Endothelial cell of umbilical vein (primary cell): ENCODE data around the gene MCF2. TPM values are rescaled to one million over a fixed set of nuclear protein-coding genes. Genes with fewer than 3 reads are reported as not detected.

Experiments
- BruUV-seq: library from RNA; stranded (reverse); fragments of 400-500 nt; replicated peaks from 2 replicates; lab custom pipeline; 2021; lab: Mats Ljungman, UMichigan
- CTCF ChIA-PET: fragments of 300-600, 350-600 bp; sonication (Branson Sonifier 250); formaldehyde crosslinking; loops from one replicate; lab custom pipeline; 2021; ENCODE audit warnings: antibody characterized with exemption, inconsistent platforms; lab: Charles Lee
- POLR2A ChIA-PET: fragments of 300-600, 350-600 bp; sonication (Branson Sonifier 250); formaldehyde crosslinking; loops from one replicate; lab custom pipeline; 2021; ENCODE audit warnings: antibody characterized with exemption, inconsistent platforms; lab: Charles Lee
- DNase-seq: peaks from one replicate; pipeline ENCODE4 v3.0.0-alpha.2; 2011; ENCODE audit warnings: low read depth, low spot score
- FAIRE-seq: peaks from 2 replicates; lab custom pipeline; 2011; peaks lifted over from hg19 to GRCh38; lab: Jason Lieb, UNC
- H2AFZ ChIP-seq: 2 replicates; pipeline ENCODE4 v1.6.0; 2012; ENCODE audit warnings: low read depth, low read length, control low read depth, inconsistent platforms
- H3K27ac ChIP-seq: 2 replicates; pipeline ENCODE4 v1.5.1; 2011; ENCODE audit warnings: low read depth, mild to moderate bottlenecking, control low read depth, low read length, moderate library complexity; ENCODE audit not compliant: insufficient read depth
- H3K27me3 ChIP-seq, 2 experiments: 2 replicates each; pipeline versions ENCODE4 v1.6.0 to v1.6.1; 2011; ENCODE audit warnings: low read length in 2 of 2, mixed read lengths in 1 of 2; ENCODE audit not compliant: control insufficient read depth in 2 of 2, insufficient read depth in 2 of 2
- H3K36me3 ChIP-seq, 2 experiments: 2 replicates in 1 of 2; 3 replicates in 1 of 2; pipeline ENCODE4 v1.5.1; 2011; ENCODE audit warnings: low read length in 2 of 2, mild to moderate bottlenecking in 1 of 2, moderate library complexity in 1 of 2; ENCODE audit not compliant: control insufficient read depth in 2 of 2, insufficient read depth in 2 of 2; ENCODE audit errors: extremely low read depth in 1 of 2
- H3K4me1 ChIP-seq: 3 replicates; pipeline ENCODE4 v1.5.1; 2011; ENCODE audit warnings: mild to moderate bottlenecking, low read length; ENCODE audit not compliant: control insufficient read depth, insufficient read depth; ENCODE audit errors: extremely low read depth
- H3K4me2 ChIP-seq: 2 replicates; pipeline ENCODE4 v1.6.1; 2011; ENCODE audit warnings: low read length, control low read depth, mixed read lengths; ENCODE audit not compliant: insufficient read depth
- H3K4me3 ChIP-seq, 3 experiments: fragments of 200-600 bp in 1 of 3; sonication (generic), shearing (Covaris generic) in 1 of 3; replicated peaks in 1 of 3; 2 replicates each; pipeline ENCODE4 v1.5.1; 2011 to 2016; ENCODE audit warnings: control low read depth in 3 of 3, low read length in 3 of 3, mild to moderate bottlenecking in 2 of 3, inconsistent platforms in 1 of 3, low read depth in 1 of 3, moderate library complexity in 1 of 3; ENCODE audit not compliant: insufficient read depth in 1 of 3
- H3K79me2 ChIP-seq: 2 replicates; pipeline ENCODE4 v1.6.0; 2012; ENCODE audit warnings: low read length, inconsistent platforms; ENCODE audit not compliant: control insufficient read depth, insufficient read depth
- H3K9ac ChIP-seq: replicated peaks from 2 replicates; pipeline ENCODE3; 2011; ENCODE audit warnings: low read length, control low read depth; ENCODE audit not compliant: insufficient read depth; ENCODE audit errors: extremely low read depth
- H3K9me1 ChIP-seq: replicated peaks from 3 replicates; pipeline ENCODE4 v1.6.0; 2011; ENCODE audit warnings: mild to moderate bottlenecking, low read length; ENCODE audit not compliant: control insufficient read depth, insufficient read depth; ENCODE audit errors: extremely low read depth
- H3K9me3 ChIP-seq: replicated peaks from 2 replicates; pipeline ENCODE4 v1.5.1; 2012; ENCODE audit warnings: low read length, inconsistent platforms; ENCODE audit not compliant: control insufficient read depth, insufficient read depth
- H4K20me1 ChIP-seq: replicated peaks from 2 replicates; pipeline ENCODE3; 2011; ENCODE audit warnings: mild to moderate bottlenecking, low read length; ENCODE audit not compliant: control insufficient read depth, insufficient read depth; ENCODE audit errors: extremely low read depth
- EZH2 ChIP-seq: IDR thresholded peaks from 2 replicates; pipeline ENCODE4 v1.6.1; 2012; ENCODE audit warnings: borderline replicate concordance, low read depth, mild to moderate bottlenecking, moderate library complexity, low read length, inconsistent platforms; ENCODE audit not compliant: severe bottlenecking
- FOS ChIP-seq: IDR thresholded peaks from 2 replicates; pipeline ENCODE4 v1.6.1; 2011; ENCODE audit warnings: mild to moderate bottlenecking, low read length, moderate library complexity, borderline replicate concordance; ENCODE audit not compliant: insufficient read depth
- GATA2 ChIP-seq: IDR thresholded peaks from 2 replicates; pipeline ENCODE4 v1.7.0; 2011; ENCODE audit warnings: low read depth, mild to moderate bottlenecking, moderate library complexity, mixed read lengths, low read length; ENCODE audit not compliant: insufficient read length, insufficient read depth
- JUN ChIP-seq: IDR thresholded peaks from 2 replicates; pipeline ENCODE4 v1.6.1; 2011; ENCODE audit warnings: borderline replicate concordance, low read depth; ENCODE audit not compliant: insufficient read length, insufficient read depth
- MYC ChIP-seq: IDR thresholded peaks from one replicate; pipeline ENCODE4 v1.6.1; 2011; ENCODE audit warnings: mild to moderate bottlenecking, low read depth, low read length
- POLR2A ChIP-seq: IDR thresholded peaks from 2 replicates; pipeline ENCODE4 v1.6.1; 2012; ENCODE audit warnings: low read depth, mild to moderate bottlenecking, control low read depth, low read length
- POLR2AphosphoS5 ChIP-seq: IDR thresholded peaks from 2 replicates; pipeline ENCODE4 v1.6.1; 2012; ENCODE audit warnings: low read depth, mild to moderate bottlenecking, control low read depth, low read length, moderate library complexity; ENCODE audit not compliant: insufficient read depth
- dilution Hi-C: fragments of 300-500 bp; cut with MboI; formaldehyde crosslinking; loops from one replicate; pipeline ENCODE4 v1.15.0; 2019; ENCODE audit warnings: low sequenced_read_pairs; ENCODE audit not compliant: extremely low pct_ligation_motif_present
- intact Hi-C: fragments of 100-400 bp; cut with micrococcal nuclease; formaldehyde crosslinking; loops from one replicate; pipeline ENCODE4 v1.10.0; 2022
- polyA plus RNA-seq, 4 experiments: library from polyadenylated mRNA; depleted of rRNA in 3 of 4; stranded (reverse) in 3 of 4; unstranded in 1 of 4; fragments of >200 nt; gene quantifications; 2 replicates each; pipeline versions ENCODE4 v1.2.1 to v1.2.3, GENCODE V29; 2011 to 2012; ENCODE audit warnings: missing spikeins in 1 of 4
- total RNA-seq: library from RNA; stranded (reverse); gene quantifications from 2 replicates; pipeline ENCODE4 v1.2.3, GENCODE V29; 2021
- TF ChIP-seq, protein P1 (sequence below): IDR thresholded peaks from 2 replicates; pipeline ENCODE4 v1.6.1; 2011; ENCODE audit not compliant: insufficient read depth, insufficient read length
- TF ChIP-seq, protein P2 (sequence below), 2 donors: IDR thresholded peaks; 1 replicate in 1 of 2; 2 replicates in 1 of 2; pipeline ENCODE4 v1.5.1; 2011; ENCODE audit warnings: low read length in 2 of 2, mild to moderate bottlenecking in 2 of 2, moderate library complexity in 2 of 2, control low read depth in 1 of 2, inconsistent platforms in 1 of 2, low read depth in 1 of 2; ENCODE audit not compliant: insufficient read depth in 1 of 2; ENCODE audit errors: extremely low read depth in 1 of 2

MCF2 gene
- total and polyA plus RNA-seq, 2 donors (not counting 3 experiments of a cell fraction or from before 2014, with no cell fraction given), result 0.13 TPM; not detected in 1

DNA sequence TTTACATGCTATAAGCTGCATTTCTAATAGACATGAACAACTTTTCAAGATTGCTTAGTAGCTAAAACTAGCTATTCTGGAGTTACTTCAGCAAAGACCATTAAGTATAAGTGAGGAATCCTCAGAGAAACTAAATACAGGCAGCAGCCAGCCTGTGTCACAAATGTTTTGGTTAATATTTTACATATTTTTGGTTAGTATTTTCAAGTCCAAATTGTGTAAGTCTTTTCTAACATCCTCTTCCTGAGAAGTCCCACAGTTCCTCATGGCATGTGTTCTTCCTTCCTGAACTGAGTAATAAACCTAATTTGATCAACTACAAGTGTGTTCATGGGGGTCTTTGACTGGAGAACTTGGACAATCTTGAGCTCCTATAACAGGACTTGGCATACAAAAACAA, 42.4 kb upstream of the MCF2 start:
- no peak overlapping the region for H3K4me3 ChIP-seq
- no peaks in the 10 kb centered on the region for H3K4me1 ChIP-seq
- H3K9ac ChIP-seq, result no peak overlapping the region
- no peaks in the 10 kb centered on the region for H3K9me1 ChIP-seq
- no peak for TF ChIP-seq POLR2AphosphoS5
- no peak for TF ChIP-seq FOS
- TF ChIP-seq, protein P1, sequence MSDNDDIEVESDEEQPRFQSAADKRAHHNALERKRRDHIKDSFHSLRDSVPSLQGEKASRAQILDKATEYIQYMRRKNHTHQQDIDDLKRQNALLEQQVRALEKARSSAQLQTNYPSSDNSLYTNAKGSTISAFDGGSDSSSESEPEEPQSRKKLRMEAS, result no peak
- TF ChIP-seq, protein P2, sequence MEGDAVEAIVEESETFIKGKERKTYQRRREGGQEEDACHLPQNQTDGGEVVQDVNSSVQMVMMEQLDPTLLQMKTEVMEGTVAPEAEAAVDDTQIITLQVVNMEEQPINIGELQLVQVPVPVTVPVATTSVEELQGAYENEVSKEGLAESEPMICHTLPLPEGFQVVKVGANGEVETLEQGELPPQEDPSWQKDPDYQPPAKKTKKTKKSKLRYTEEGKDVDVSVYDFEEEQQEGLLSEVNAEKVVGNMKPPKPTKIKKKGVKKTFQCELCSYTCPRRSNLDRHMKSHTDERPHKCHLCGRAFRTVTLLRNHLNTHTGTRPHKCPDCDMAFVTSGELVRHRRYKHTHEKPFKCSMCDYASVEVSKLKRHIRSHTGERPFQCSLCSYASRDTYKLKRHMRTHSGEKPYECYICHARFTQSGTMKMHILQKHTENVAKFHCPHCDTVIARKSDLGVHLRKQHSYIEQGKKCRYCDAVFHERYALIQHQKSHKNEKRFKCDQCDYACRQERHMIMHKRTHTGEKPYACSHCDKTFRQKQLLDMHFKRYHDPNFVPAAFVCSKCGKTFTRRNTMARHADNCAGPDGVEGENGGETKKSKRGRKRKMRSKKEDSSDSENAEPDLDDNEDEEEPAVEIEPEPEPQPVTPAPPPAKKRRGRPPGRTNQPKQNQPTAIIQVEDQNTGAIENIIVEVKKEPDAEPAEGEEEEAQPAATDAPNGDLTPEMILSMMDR (IDR thresholded peaks at IDR 0.05; ENCODE audit: extremely low read depth in 1 of 2, insufficient read depth in 1 of 2, low read depth in 1 of 2, low read length in 2 of 2), result no peak
- TF ChIP-seq GATA2, result no peak
- TF ChIP-seq POLR2A, result no peak
- TF ChIP-seq JUN, result no peak
- TF ChIP-seq EZH2, result no peak
- no peak for TF ChIP-seq MYC
- no peaks in the 10 kb centered on the region for H4K20me1 ChIP-seq
- no peak for DNase-seq
- ChIA-PET CTCF (interaction anchor here (1.6 kb wide), 1 partner anchor 11 kb away, joined by 3 read pairs; no protein-coding TSS in a partner anchor), POLR2A (no interaction called here)
- H2AFZ ChIP-seq, result no peak overlapping the region
- no peaks in the 10 kb centered on the region for H3K79me2 ChIP-seq
- BruUV-seq, result no TSS peak
- no peak overlapping the region for H3K27ac ChIP-seq
- intact Hi-C loops (no loop called here), dilution Hi-C loops (no loop called here)
- H3K27me3 ChIP-seq, result no peaks in the 10 kb centered on the region
- H3K9me3 ChIP-seq, result no peaks in the 10 kb centered on the region
- no peak overlapping the region for H3K4me2 ChIP-seq
- H3K36me3 ChIP-seq, result no peaks in the 10 kb centered on the region
- no peak for FAIRE-seq
